ENCODE measurements around the gene CEACAM16. TPM values are rescaled to one million over a fixed set of nuclear protein-coding genes. Genes with fewer than 3 reads are reported as not detected.
"Not testable (repeated sequence)": the region's sequence is repeated elsewhere in the genome, so short reads cannot be mapped to it uniquely, and the experiment has no call there.

The CEACAM16 gene
- total RNA-seq, 4 donors from 2014 or later, result not detected

DNA sequence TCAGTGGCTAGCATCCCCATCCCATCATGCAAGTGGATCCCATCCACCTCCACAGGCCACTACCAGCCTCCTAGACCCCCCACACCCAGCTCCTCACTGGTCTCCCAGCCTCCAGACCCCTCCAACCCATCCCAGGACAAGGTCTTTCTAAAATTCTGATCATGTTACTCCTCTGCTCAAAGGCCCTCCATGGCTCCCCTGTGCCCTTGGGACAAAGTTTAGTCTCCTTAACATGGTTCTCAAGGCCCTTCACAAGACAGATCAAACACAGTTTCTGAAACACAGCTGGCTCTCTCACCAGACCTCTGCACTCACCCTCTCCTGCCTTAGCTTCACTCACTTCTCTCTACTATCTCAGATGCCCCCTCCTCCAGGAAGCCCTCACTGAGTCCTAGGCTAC, 18.4 kb upstream of the CEACAM16 start:
- no peak for TF ChIP-seq POLR2A (IDR thresholded peaks at IDR 0.05)
- TF ChIP-seq, protein P1, sequence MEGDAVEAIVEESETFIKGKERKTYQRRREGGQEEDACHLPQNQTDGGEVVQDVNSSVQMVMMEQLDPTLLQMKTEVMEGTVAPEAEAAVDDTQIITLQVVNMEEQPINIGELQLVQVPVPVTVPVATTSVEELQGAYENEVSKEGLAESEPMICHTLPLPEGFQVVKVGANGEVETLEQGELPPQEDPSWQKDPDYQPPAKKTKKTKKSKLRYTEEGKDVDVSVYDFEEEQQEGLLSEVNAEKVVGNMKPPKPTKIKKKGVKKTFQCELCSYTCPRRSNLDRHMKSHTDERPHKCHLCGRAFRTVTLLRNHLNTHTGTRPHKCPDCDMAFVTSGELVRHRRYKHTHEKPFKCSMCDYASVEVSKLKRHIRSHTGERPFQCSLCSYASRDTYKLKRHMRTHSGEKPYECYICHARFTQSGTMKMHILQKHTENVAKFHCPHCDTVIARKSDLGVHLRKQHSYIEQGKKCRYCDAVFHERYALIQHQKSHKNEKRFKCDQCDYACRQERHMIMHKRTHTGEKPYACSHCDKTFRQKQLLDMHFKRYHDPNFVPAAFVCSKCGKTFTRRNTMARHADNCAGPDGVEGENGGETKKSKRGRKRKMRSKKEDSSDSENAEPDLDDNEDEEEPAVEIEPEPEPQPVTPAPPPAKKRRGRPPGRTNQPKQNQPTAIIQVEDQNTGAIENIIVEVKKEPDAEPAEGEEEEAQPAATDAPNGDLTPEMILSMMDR (IDR thresholded peaks at IDR 0.05), result no peak
- Histone ChIP-seq H3K27ac (no peak overlapping the region), H3K27me3 (no peaks in the 10 kb centered on the region), H3K4me3 (no peak overlapping the region), H3K9me3 (no peaks in the 10 kb centered on the region), H3K36me3 (peaks cover 0 to 4% (median 0%) of the 10 kb centered on the region in 3 donors), H3K4me1 (peaks cover 0 to 10% (median 0%) of the 10 kb centered on the region in 4 donors)
- DNase-seq, result no peak

DNA sequence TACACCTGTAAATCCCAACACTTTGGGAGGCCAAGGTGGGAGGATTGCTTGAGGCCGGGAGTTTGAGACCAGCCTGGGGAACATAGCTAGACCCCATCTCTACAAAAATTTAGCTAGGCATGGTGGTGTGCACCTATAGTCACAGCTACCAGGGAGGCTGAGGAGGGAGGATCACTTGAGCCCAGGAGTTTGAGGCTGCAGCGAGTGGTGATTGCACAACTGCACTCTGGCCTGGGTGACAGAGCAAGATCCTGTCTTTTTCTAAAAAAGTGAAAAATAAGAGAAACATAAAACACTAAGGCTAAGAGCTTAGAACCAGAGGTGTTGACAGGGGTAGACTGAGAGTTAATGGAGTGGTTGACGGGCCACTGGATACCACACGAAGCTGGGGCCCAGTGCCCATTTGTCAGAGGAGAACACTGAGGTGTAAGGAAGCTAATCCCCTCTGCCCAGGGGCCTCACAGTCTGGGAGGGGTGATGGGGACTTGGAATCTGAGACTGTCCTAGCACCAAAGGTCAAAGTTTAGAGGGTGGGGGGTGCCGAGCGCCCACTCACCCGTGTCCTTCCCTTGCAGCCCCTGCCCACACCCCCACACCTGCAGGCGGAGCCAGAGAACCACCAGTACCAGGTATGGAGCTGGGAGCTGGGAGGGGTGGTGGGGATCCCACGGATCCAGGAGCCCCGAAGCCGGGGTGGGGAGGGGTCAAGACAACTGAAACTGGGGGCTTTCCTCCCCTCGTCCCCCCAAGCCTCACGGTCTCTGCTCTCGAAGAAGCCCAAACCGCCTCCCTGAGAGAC, 16.8 kb upstream of the CEACAM16 start:
- Histone ChIP-seq H3K36me3 (no peaks in the 10 kb centered on the region), H3K27me3 (no peaks in the 10 kb centered on the region), H3K4me1 (peaks cover 0 to 10% (median 0%) of the 10 kb centered on the region in 4 donors), H3K27ac (no peak overlapping the region), H3K4me3 (no peak overlapping the region), H3K9me3 (no peaks in the 10 kb centered on the region)
- TF ChIP-seq, protein P1 (IDR thresholded peaks at IDR 0.05), result no peak
- TF ChIP-seq POLR2A (IDR thresholded peaks at IDR 0.05), result no peak
- DNase-seq, result no peak

DNA sequence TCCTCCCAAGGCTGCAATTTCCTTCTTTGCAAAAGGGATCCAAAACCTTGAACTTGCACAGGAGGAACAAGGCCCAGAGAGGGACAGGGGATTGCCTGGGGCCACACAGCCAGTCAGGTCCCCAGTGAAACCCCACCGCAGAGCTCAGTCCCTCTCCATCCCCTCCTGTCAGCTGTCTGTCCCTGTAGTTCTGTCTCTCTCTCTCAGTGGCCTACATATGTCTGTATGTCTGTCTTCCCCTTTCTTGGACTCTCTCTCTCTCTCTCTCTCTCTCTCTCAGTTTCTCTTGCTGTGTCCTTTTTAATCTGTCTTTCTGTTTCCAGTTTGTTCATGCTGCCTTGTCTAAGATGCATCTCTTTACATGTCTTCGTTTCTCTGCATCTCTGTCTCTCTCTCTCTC, 16.1 kb upstream of the CEACAM16 start:
- no peak for DNase-seq
- Histone ChIP-seq H3K36me3 (no peaks in the 10 kb centered on the region), H3K4me3 (no peak overlapping the region), H3K4me1 (peaks cover 0 to 10% (median 0%) of the 10 kb centered on the region in 4 donors), H3K27ac (no peak overlapping the region), H3K27me3 (no peaks in the 10 kb centered on the region), H3K9me3 (no peaks in the 10 kb centered on the region)
- TF ChIP-seq, protein P1 (IDR thresholded peaks at IDR 0.05), result no peak
- TF ChIP-seq POLR2A (IDR thresholded peaks at IDR 0.05), result no peak

DNA sequence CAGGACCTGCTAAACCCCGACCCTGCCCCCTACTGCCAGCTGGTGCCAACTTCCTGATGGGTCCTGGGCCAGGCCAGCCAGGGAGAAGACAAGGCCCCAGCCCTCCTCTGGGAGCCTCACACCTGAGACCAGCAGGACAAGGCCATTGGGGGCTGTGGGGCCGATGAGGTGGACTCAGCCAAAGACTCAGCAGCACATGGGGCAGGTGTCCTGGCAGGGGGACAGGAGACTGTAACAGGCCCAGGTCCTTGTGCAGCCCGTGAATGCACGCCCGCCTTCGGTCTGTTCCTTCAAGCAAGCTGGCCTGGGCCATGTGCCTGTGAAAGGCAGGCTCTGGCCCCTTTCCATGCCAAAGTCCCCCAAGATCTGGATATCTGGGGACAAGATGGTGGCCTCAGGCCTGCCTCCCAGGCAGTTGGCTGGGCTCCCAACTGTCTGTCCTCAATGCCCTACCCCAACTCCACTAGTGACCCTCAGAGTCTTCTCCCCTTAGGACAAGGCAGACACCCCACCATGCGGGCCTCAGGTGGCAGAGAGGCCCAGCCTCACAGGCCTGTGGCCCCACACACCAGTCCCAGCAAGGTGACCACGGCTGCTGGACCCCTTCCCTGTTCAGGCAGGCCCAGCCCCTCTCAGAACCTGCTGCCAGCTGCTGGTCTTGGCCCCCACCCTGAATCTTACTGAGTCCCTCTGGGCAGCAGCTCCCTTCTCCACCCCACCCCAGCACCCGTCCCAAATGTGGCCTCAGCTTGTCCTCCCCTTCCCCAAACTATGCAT, 15.3 kb upstream of the CEACAM16 start:
- H3K27ac ChIP-seq, result no peak overlapping the region
- no peaks in the 10 kb centered on the region for H3K9me3 ChIP-seq
- TF ChIP-seq POLR2A (IDR thresholded peaks at IDR 0.05), result no peak
- TF ChIP-seq, protein P1 (IDR thresholded peaks at IDR 0.05), result no peak
- H3K36me3 ChIP-seq, result no peaks in the 10 kb centered on the region
- H3K27me3 ChIP-seq, result no peaks in the 10 kb centered on the region
- DNase-seq, result no peak
- H3K4me3 ChIP-seq, result no peak overlapping the region
- H3K4me1 ChIP-seq, result peaks cover 0 to 10% (median 0%) of the 10 kb centered on the region in 4 donors

DNA sequence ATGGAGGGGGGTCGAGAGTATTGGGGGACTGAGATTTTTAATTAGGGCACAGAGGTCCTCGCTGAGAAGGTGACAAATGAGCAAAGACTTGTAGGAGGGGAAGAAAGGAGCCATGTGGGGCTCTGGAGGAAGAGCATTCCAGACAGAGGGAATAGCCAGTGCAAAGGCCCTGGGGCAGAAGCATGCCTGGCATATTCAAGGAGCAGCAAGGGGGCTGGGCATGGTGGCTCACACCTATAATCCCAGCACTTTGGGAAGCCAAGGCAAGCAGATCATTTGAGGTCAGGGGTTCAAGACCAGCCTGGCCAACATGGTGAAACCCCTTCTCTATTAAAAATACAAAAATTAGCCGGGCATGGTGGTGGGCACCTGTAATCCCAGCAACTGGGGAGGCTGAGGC, 14.6 kb upstream of the CEACAM16 start:
- H3K27ac ChIP-seq, result peak overlapping the region in 2 of 4 donors; percentile 39 to 64
- H3K27me3 ChIP-seq, DNase-seq, H3K36me3 ChIP-seq, H3K9me3 ChIP-seq, H3K4me3 ChIP-seq: not testable (repeated sequence)
- H3K4me1 ChIP-seq, result peaks cover 0 to 15% (median 0%) of the 10 kb centered on the region in 4 donors

All from Peyer's patch (tissue), 4 donors.